Erythroblast (primary cell): ENCODE results near the gene HNRNPLL.

Experiments
- GATA1 ChIP-seq: IDR thresholded peaks from 2 replicates; pipeline ENCODE4 v1.6.1; 2011; ENCODE audit warnings: low read depth, mild to moderate bottlenecking, control low read depth, low read length, moderate library complexity
- POLR2A ChIP-seq: IDR thresholded peaks from 2 replicates; pipeline ENCODE4 v1.6.1; 2011; ENCODE audit warnings: mild to moderate bottlenecking, low read length

- TF ChIP-seq POLR2A: no peak
- TF ChIP-seq GATA1: no peak
Measured at GRCh38 chr2:38591152-38591551, 11.6 kb downstream of the HNRNPLL start.
